HCT116 (cell line): Measurements from ENCODE around the gene BMPER. TPM values are rescaled to one million over a fixed set of nuclear protein-coding genes. Genes with fewer than 3 reads are reported as not detected.

Source experiments
- ATAC-seq: fragments of 200-7000 bp; cut with Tn5 transposase; 2 replicates; pipeline ENCODE4 v1.9.1; 2020; ENCODE audit warnings: mild to moderate bottlenecking, moderate library complexity
- BruUV-seq: library from RNA; stranded (reverse); fragments of 400-500 nt; replicated peaks from 2 replicates; lab custom pipeline; 2021; lab: Mats Ljungman, UMichigan
- CTCF ChIA-PET: fragments of 300-600 bp; sonication (Branson Sonifier 250); formaldehyde crosslinking; loops from one replicate; lab custom pipeline; 2021; ENCODE audit warnings: antibody characterized with exemption; lab: Charles Lee
- POLR2A ChIA-PET: fragments of 300-600, 350-600 bp; sonication (Branson Sonifier 250); formaldehyde crosslinking; loops from one replicate; lab custom pipeline; 2021; ENCODE audit warnings: antibody characterized with exemption; lab: Charles Lee
- RAD21 ChIA-PET, 2 experiments: fragments of 300-600 bp; sonication (Branson Sonifier 250); formaldehyde crosslinking; loops; one replicate each; lab custom pipeline; 2023; ENCODE audit warnings: low total read pairs in 2 of 2; ENCODE audit not compliant: uncharacterized antibody in 2 of 2, unreplicated experiment in 2 of 2, low non-redundant PET in 1 of 2; lab: Charles Lee
- DNase-seq: peaks from one replicate; pipeline ENCODE4 v3.0.0-alpha.2; 2010; ENCODE audit warnings: low read depth, low spot score
- H2AFZ ChIP-seq: fragments of 200-600 bp; shearing (Covaris generic), sonication (generic); 2 replicates; pipeline ENCODE4 v1.6.1; 2017; ENCODE audit warnings: low read depth, mixed run types, mixed read lengths, antibody characterized with exemption, low read length; ENCODE audit not compliant: poor library complexity, severe bottlenecking
- H3K27ac ChIP-seq: 2 replicates; pipeline ENCODE4 v1.5.1; 2012; ENCODE audit warnings: low read depth, low read length
- H3K27me3 ChIP-seq: fragments of 200-600 bp; sonication (generic); 2 replicates; pipeline ENCODE4 v1.6.1; 2016; ENCODE audit warnings: mixed run types, low read length, mixed read lengths; ENCODE audit not compliant: insufficient read depth
- H3K36me3 ChIP-seq, 2 experiments: fragments of 200-500 bp in 1 of 2; fragments of 200-600 bp in 1 of 2; sonication (Bioruptor generic) in 1 of 2; sonication (generic) in 1 of 2; 2 replicates each; pipeline versions ENCODE4 v1.5.1 to v1.6.1; 2014 to 2016; ENCODE audit warnings: low read length in 2 of 2, inconsistent platforms in 1 of 2, mixed read lengths in 1 of 2, mixed run types in 1 of 2; ENCODE audit not compliant: insufficient read depth in 2 of 2, control insufficient read depth in 1 of 2
- H3K4me1 ChIP-seq, 2 experiments: fragments of 200-600 bp in 1 of 2; sonication (generic) in 1 of 2; 2 replicates each; pipeline versions ENCODE4 v1.5.1 to v1.6.1; 2012 to 2017; ENCODE audit warnings: low read length in 2 of 2, inconsistent platforms in 1 of 2, mild to moderate bottlenecking in 1 of 2, mixed read lengths in 1 of 2, mixed run types in 1 of 2, moderate library complexity in 1 of 2; ENCODE audit not compliant: insufficient read depth in 2 of 2, control insufficient read depth in 1 of 2
- H3K4me2 ChIP-seq: fragments of 200-600 bp; sonication (generic); 2 replicates; pipeline ENCODE4 v1.6.1; 2017; ENCODE audit warnings: mixed run types, low read length, mixed read lengths
- H3K4me3 ChIP-seq, 2 experiments: fragments of 200-600 bp in 1 of 2; sonication (generic) in 1 of 2; replicated peaks in 1 of 2; 2 replicates each; pipeline ENCODE4 v1.5.1; 2011 to 2016; ENCODE audit warnings: low read length in 2 of 2, control low read depth in 1 of 2, low read depth in 1 of 2, mild to moderate bottlenecking in 1 of 2, mixed read lengths in 1 of 2, mixed run types in 1 of 2
- H3K79me2 ChIP-seq: fragments of 200-600 bp; sonication (generic); 2 replicates; pipeline ENCODE4 v1.6.1; 2017; ENCODE audit warnings: mild to moderate bottlenecking, mixed run types, low read length, moderate library complexity, mixed read lengths; ENCODE audit not compliant: insufficient read depth
- H3K9ac ChIP-seq: fragments of 200-600 bp; sonication (generic); 2 replicates; pipeline ENCODE4 v1.6.1; 2016; ENCODE audit warnings: low read length, mixed read lengths
- H3K9me2 ChIP-seq: fragments of 200-600 bp; sonication (generic), shearing (Covaris generic); 2 replicates; pipeline ENCODE4 v1.6.1; 2017; ENCODE audit warnings: mixed run types, mild to moderate bottlenecking, moderate library complexity; ENCODE audit not compliant: insufficient read depth
- H3K9me3 ChIP-seq, 2 experiments: fragments of 200-500 bp in 1 of 2; fragments of 200-600 bp in 1 of 2; sonication (Bioruptor generic) in 1 of 2; sonication (generic) in 1 of 2; 2 replicates each; pipeline ENCODE4 v1.6.1; 2014 to 2017; ENCODE audit warnings: low read length in 2 of 2, mixed read lengths in 2 of 2, inconsistent platforms in 1 of 2, low read depth in 1 of 2, mild to moderate bottlenecking in 1 of 2, mixed run types in 1 of 2, moderate library complexity in 1 of 2; ENCODE audit not compliant: control insufficient read depth in 1 of 2, insufficient read depth in 1 of 2
- H4K20me1 ChIP-seq: fragments of 200-600 bp; sonication (generic), shearing (Covaris generic); 2 replicates; pipeline ENCODE4 v1.6.1; 2017; ENCODE audit warnings: mixed run types, mild to moderate bottlenecking, moderate library complexity; ENCODE audit not compliant: insufficient read depth
- EGR1 ChIP-seq: IDR thresholded peaks from 2 replicates; pipeline ENCODE4 v1.6.1; 2012; ENCODE audit warnings: low read depth
- ELF1 ChIP-seq: IDR thresholded peaks from 2 replicates; pipeline ENCODE4 v1.6.1; 2012; ENCODE audit warnings: low read depth, borderline replicate concordance
- EZH2phosphoT487 ChIP-seq: fragments of 200-600 bp; IDR thresholded peaks from 2 replicates; pipeline ENCODE4 v1.6.1; 2018; ENCODE audit warnings: antibody characterized with exemption, borderline replicate concordance
- FOSL1 ChIP-seq: IDR thresholded peaks from 2 replicates; pipeline ENCODE4 v1.6.1; 2012; ENCODE audit warnings: low read depth
- POLR2A ChIP-seq: IDR thresholded peaks from 2 replicates; pipeline ENCODE4 v1.7.0; 2011; ENCODE audit warnings: borderline replicate concordance; ENCODE audit not compliant: insufficient read depth, insufficient read length; ENCODE audit errors: extremely low read depth
- POLR2AphosphoS5 ChIP-seq: IDR thresholded peaks from 2 replicates; pipeline ENCODE4 v1.6.1; 2011; ENCODE audit warnings: mild to moderate bottlenecking, low read depth, low read length, moderate library complexity
- RAD21 ChIP-seq: IDR thresholded peaks from 2 replicates; pipeline ENCODE4 v1.6.1; 2012; ENCODE audit warnings: low read depth, mild to moderate bottlenecking
- SP1 ChIP-seq: IDR thresholded peaks from 2 replicates; pipeline ENCODE4 v1.6.1; 2012; ENCODE audit warnings: low read depth
- SRF ChIP-seq: IDR thresholded peaks from 2 replicates; pipeline ENCODE4 v1.6.1; 2012; ENCODE audit warnings: low read depth
- YY1 ChIP-seq: IDR thresholded peaks from 2 replicates; pipeline ENCODE4 v1.6.1; 2011; ENCODE audit warnings: low read length, low read depth, moderate library complexity, mild to moderate bottlenecking; ENCODE audit not compliant: insufficient replicate concordance; ENCODE audit errors: extremely low read depth
- ZBTB33 ChIP-seq: IDR thresholded peaks from 2 replicates; pipeline ENCODE4 v1.6.1; 2011; ENCODE audit warnings: mild to moderate bottlenecking, low read length, moderate library complexity; ENCODE audit not compliant: insufficient replicate concordance; ENCODE audit errors: extremely low read depth
- intact Hi-C: fragments of 100-400 bp; cut with micrococcal nuclease; formaldehyde crosslinking; loops from 2 replicates; pipeline ENCODE4 v1.10.0; 2022
- total RNA-seq: library from RNA; stranded (reverse); gene quantifications from one replicate; pipeline ENCODE4 v1.2.1, GENCODE V29; 2021; ENCODE audit not compliant: unreplicated experiment
- TF ChIP-seq, protein P1 (sequence below): IDR thresholded peaks from 2 replicates; pipeline ENCODE4 v1.6.1; 2012; ENCODE audit warnings: low read depth

Gene BMPER
- total RNA-seq, 1 experiment from 2014 or later = not detected

DNA sequence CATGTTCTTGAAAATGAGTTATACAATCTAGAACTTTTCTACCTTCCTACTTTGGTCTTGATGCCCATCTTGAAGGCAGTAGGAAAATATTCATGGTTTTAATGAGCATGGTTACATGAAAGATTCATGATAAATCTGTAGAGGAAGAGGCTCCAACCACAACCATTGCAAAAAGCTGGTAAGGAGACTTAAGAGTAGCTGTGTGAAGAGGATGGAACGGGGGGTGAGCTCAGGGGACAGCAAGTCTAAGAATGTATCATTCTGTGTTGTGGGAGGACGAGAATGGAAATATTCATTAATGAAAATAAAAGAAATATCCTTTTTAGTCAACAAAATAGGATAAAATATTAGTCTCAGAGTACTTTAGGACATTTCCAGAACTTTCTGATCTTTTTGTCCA is 81.1 kb downstream of the BMPER start:
- H3K27ac ChIP-seq = no peak overlapping the region
- intact Hi-C loops = no loop called here
- RAD21 ChIA-PET = no interaction called here
- ATAC-seq (no peak), DNase-seq (no peak)
- H3K9ac ChIP-seq = no peak overlapping the region
- H2AFZ ChIP-seq = peak overlapping the region; percentile 29
- H3K79me2 ChIP-seq = no peaks in the 10 kb centered on the region
- CTCF ChIA-PET = interaction anchor here (1.4 kb wide), 1 partner anchor 102 kb away, joined by 5 read pairs; no protein-coding TSS in a partner anchor
- TF ChIP-seq EGR1 (no peak), ELF1 (no peak)
- H3K36me3 ChIP-seq = no peaks in the 10 kb centered on the region
- H3K9me2 ChIP-seq = no peaks in the 10 kb centered on the region; the same call in 1 of the 2 replicates
- H3K9me3 ChIP-seq = no peaks in the 10 kb centered on the region
- H3K27me3 ChIP-seq = no peaks in the 10 kb centered on the region
- POLR2A ChIA-PET = no interaction called here
- peaks cover 16 to 25% of the 10 kb centered on the region in 2 experiments for H3K4me1 ChIP-seq
- no peaks in the 10 kb centered on the region for H4K20me1 ChIP-seq
- no TSS peak for BruUV-seq
- H3K4me2 ChIP-seq = peak overlapping the region; percentile 1; the same call in 1 of the 2 replicates
- H3K4me3 ChIP-seq = no peak overlapping the region

GRCh38 chr7:33986951-33987947 is 81.9 kb downstream of the BMPER start:
- H3K4me1 ChIP-seq = peaks cover 16 to 25% of the 10 kb centered on the region in 2 experiments
- H3K9me2 ChIP-seq = no peaks in the 10 kb centered on the region; the same call in 1 of the 2 replicates
- peak overlapping the region; percentile 13; the same call in 1 of the 2 replicates for H3K27ac ChIP-seq
- H3K9ac ChIP-seq = no peak overlapping the region
- peak; percentile 98 for ATAC-seq
- no peaks in the 10 kb centered on the region for H3K27me3 ChIP-seq
- RAD21 ChIA-PET = no interaction called here
- H2AFZ ChIP-seq = peak overlapping the region; percentile 68
- BruUV-seq = no TSS peak
- peak; percentile 96 for DNase-seq
- H4K20me1 ChIP-seq = no peaks in the 10 kb centered on the region
- intact Hi-C loops = no loop called here
- no peaks in the 10 kb centered on the region for H3K9me3 ChIP-seq
- POLR2A ChIA-PET = no interaction called here
- CTCF ChIA-PET = interaction anchor here (1.4 kb wide), 1 partner anchor 101 kb away, joined by 5 read pairs; no protein-coding TSS in a partner anchor
- no peaks in the 10 kb centered on the region for H3K79me2 ChIP-seq
- peak overlapping the region; percentile 56 for H3K4me2 ChIP-seq
- no peaks in the 10 kb centered on the region for H3K36me3 ChIP-seq
- peak overlapping the region in 1 of 2 experiments; percentile 8; a peak in 1 of 4 replicates for H3K4me3 ChIP-seq
- peak; percentile 100 for TF ChIP-seq FOSL1
- peak; percentile 79 for TF ChIP-seq YY1
- TF ChIP-seq, protein P1, sequence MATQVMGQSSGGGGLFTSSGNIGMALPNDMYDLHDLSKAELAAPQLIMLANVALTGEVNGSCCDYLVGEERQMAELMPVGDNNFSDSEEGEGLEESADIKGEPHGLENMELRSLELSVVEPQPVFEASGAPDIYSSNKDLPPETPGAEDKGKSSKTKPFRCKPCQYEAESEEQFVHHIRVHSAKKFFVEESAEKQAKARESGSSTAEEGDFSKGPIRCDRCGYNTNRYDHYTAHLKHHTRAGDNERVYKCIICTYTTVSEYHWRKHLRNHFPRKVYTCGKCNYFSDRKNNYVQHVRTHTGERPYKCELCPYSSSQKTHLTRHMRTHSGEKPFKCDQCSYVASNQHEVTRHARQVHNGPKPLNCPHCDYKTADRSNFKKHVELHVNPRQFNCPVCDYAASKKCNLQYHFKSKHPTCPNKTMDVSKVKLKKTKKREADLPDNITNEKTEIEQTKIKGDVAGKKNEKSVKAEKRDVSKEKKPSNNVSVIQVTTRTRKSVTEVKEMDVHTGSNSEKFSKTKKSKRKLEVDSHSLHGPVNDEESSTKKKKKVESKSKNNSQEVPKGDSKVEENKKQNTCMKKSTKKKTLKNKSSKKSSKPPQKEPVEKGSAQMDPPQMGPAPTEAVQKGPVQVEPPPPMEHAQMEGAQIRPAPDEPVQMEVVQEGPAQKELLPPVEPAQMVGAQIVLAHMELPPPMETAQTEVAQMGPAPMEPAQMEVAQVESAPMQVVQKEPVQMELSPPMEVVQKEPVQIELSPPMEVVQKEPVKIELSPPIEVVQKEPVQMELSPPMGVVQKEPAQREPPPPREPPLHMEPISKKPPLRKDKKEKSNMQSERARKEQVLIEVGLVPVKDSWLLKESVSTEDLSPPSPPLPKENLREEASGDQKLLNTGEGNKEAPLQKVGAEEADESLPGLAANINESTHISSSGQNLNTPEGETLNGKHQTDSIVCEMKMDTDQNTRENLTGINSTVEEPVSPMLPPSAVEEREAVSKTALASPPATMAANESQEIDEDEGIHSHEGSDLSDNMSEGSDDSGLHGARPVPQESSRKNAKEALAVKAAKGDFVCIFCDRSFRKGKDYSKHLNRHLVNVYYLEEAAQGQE = no peak
- TF ChIP-seq RAD21 = 0 out of 2 replicates have a peak, but pooled peaks have one; percentile 7
- TF ChIP-seq POLR2AphosphoS5 = peak; percentile 58; the same call in 1 of the 2 replicates
- TF ChIP-seq EZH2phosphoT487 = no peak
- TF ChIP-seq POLR2A = no peak
- TF ChIP-seq EGR1 = no peak
- TF ChIP-seq ZBTB33 = no peak
- TF ChIP-seq SP1 = peak; percentile 82
- peak; percentile 98 for TF ChIP-seq SRF
